Calu3 (cell line): ENCODE measurements around the gene SCO2. TPM values are rescaled to one million over a fixed set of nuclear protein-coding genes. Genes with fewer than 3 reads are reported as not detected.

ENCODE experiments used
- BruUV-seq: library from RNA; stranded (reverse); fragments of 400-500 nt; replicated peaks from 2 replicates; lab custom pipeline; 2021; lab: Mats Ljungman, UMichigan
- CTCF ChIA-PET: fragments of 300-600 bp; sonication (Branson Sonifier 250); formaldehyde crosslinking; loops from one replicate; lab custom pipeline; 2022; ENCODE audit warnings: antibody characterized with exemption; lab: Charles Lee
- DNase-seq: peaks from one replicate; pipeline ENCODE4 v3.0.0; 2022
- H3K27ac Mint-ChIP-seq: one replicate; pipeline ENCODE4 v1.8.0; 2022; ENCODE audit warnings: mixed read lengths; ENCODE audit not compliant: unreplicated experiment
- H3K27me3 Mint-ChIP-seq: one replicate; pipeline ENCODE4 v1.8.0; 2022; ENCODE audit warnings: mixed read lengths; ENCODE audit not compliant: unreplicated experiment
- H3K36me3 Mint-ChIP-seq: one replicate; pipeline ENCODE4 v1.8.0; 2022; ENCODE audit warnings: mild to moderate bottlenecking, moderate library complexity, mixed read lengths; ENCODE audit not compliant: insufficient read depth, unreplicated experiment
- H3K4me1 Mint-ChIP-seq: one replicate; pipeline ENCODE4 v1.8.0; 2022; ENCODE audit warnings: mild to moderate bottlenecking, low read depth, mixed read lengths; ENCODE audit not compliant: unreplicated experiment
- H3K4me3 Mint-ChIP-seq: one replicate; pipeline ENCODE4 v1.8.0; 2022; ENCODE audit warnings: mild to moderate bottlenecking, low read depth, moderate library complexity, mixed read lengths; ENCODE audit not compliant: unreplicated experiment
- H3K9me3 Mint-ChIP-seq: one replicate; pipeline ENCODE4 v1.8.0; 2022; ENCODE audit warnings: low read depth, mixed read lengths; ENCODE audit not compliant: unreplicated experiment
- CTCF ChIP-seq: fragments of 200-600 bp; IDR thresholded peaks from one replicate; pipeline ENCODE4 v1.8.0; 2022; ENCODE audit warnings: antibody characterized with exemption; ENCODE audit not compliant: unreplicated experiment
- intact Hi-C: fragments of 100-400 bp; cut with micrococcal nuclease; formaldehyde crosslinking; loops from one replicate; pipeline ENCODE4 v1.10.0; 2022; ENCODE audit not compliant: unreplicated experiment
- total RNA-seq: library from RNA; stranded (reverse); gene quantifications from 2 replicates; pipeline ENCODE4 v1.2.3, GENCODE V29; 2022

Gene SCO2
- total RNA-seq, 1 experiment from 2014 or later: 3.6 TPM

GRCh38 chr22:50550395-50550794 lies 25.0 kb upstream of the SCO2 start:
- DNase-seq: no peak
- Mint-ChIP-seq H3K4me1 (peaks cover 6% of the 10 kb centered on the region), H3K9me3 (no peaks in the 10 kb centered on the region), H3K27ac (no peak overlapping the region), H3K4me3 (no peak overlapping the region), H3K36me3 (no peaks in the 10 kb centered on the region), H3K27me3 (no peaks in the 10 kb centered on the region)
- BruUV-seq: no TSS peak
- CTCF ChIA-PET: no interaction called here
- intact Hi-C loops: no loop called here
- no peak for TF ChIP-seq CTCF

GRCh38 chr22:50548921-50549790 lies 23.8 kb upstream of the SCO2 start:
- Mint-ChIP-seq H3K4me1 (peaks cover 14% of the 10 kb centered on the region), H3K27me3 (no peaks in the 10 kb centered on the region), H3K4me3 (no peak overlapping the region), H3K27ac (no peak overlapping the region), H3K36me3 (peaks cover 5% of the 10 kb centered on the region), H3K9me3 (no peaks in the 10 kb centered on the region)
- CTCF ChIA-PET: no interaction called here
- intact Hi-C loops: no loop called here
- no TSS peak for BruUV-seq
- no peak for DNase-seq
- no peak for TF ChIP-seq CTCF

GRCh38 chr22:50548040-50548920 lies 22.9 kb upstream of the SCO2 start:
- intact Hi-C loops: no loop called here
- Mint-ChIP-seq H3K4me3 (no peak overlapping the region), H3K36me3 (peaks cover 10% of the 10 kb centered on the region), H3K27me3 (no peaks in the 10 kb centered on the region), H3K27ac (no peak overlapping the region), H3K4me1 (peaks cover 14% of the 10 kb centered on the region), H3K9me3 (no peaks in the 10 kb centered on the region)
- no TSS peak for BruUV-seq
- DNase-seq: no peak
- TF ChIP-seq CTCF: no peak
- CTCF ChIA-PET: no interaction called here

- H3K4me3 Mint-ChIP-seq: no peak overlapping the region
- H3K27me3 Mint-ChIP-seq: no peaks in the 10 kb centered on the region
- no peak for TF ChIP-seq CTCF
- BruUV-seq: no TSS peak
- DNase-seq: no peak
- intact Hi-C loops: no loop called here
- H3K4me1 Mint-ChIP-seq: peaks cover 19% of the 10 kb centered on the region
- no peak overlapping the region for H3K27ac Mint-ChIP-seq
- peaks cover 10% of the 10 kb centered on the region for H3K36me3 Mint-ChIP-seq
- H3K9me3 Mint-ChIP-seq: no peaks in the 10 kb centered on the region
- CTCF ChIA-PET: no interaction called here
Measured at GRCh38 chr22:50547263-50547985, 22.0 kb upstream of the SCO2 start.
